ENCODE data around the gene IRF2. TPM values are rescaled to one million over a fixed set of nuclear protein-coding genes. Genes with fewer than 3 reads are reported as not detected.
"Not testable (repeated sequence)": the region's sequence is repeated elsewhere in the genome, so short reads cannot be mapped to it uniquely, and the experiment has no call there.

The IRF2 gene
- total RNA-seq, 2 donors from 2014 or later, result 17.3 to 24.6 TPM

DNA sequence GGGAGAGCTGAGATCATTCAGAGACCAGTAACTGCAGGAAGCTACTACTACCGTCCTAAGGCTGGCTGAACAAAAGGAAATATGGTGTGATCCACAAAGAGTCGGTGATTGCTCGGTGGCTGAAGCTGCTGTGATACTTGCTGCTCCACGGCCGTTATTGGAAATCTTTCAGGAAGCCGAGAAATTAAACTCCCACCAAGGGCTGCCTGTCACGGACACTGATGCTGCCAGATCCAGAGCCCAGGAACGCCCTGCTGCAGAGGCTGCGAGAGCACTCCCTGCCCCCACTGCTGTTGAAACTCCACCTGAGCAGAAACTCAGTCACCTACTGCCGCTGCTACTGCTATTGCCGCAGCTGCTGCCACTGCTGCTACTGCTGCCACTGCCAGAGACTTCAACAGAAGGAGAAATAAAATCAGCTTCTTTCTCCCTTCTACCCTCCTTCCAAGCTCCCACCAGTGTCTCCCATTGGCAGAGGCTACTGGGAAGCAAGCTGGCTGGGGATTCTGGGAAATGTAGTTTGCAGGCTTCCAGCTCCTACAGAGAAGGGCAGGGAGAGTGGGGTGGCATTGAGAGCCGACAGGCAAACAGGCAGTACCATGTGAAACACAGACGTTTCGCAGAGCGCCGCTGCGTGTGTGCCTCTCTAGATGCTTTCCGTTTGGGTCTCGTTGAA is 130.7 kb downstream of the IRF2 start:
- no peaks in the 10 kb centered on the region for H3K27me3 Mint-ChIP-seq (ENCODE audit: insufficient read depth)
- H3K27ac Mint-ChIP-seq, result peak overlapping the region; percentile 90
- H3K4me1 Mint-ChIP-seq, result peaks cover 24% of the 10 kb centered on the region
- Histone ChIP-seq H3K27ac (ENCODE audit: low read depth, low read length) (peak overlapping the region; percentile 45), H3K4me3 (ENCODE audit: low read length) (peak overlapping the region; percentile 91), H3K9me3 (ENCODE audit: control insufficient read depth, low read length) (no peaks in the 10 kb centered on the region), H3K27me3 (ENCODE audit: control insufficient read depth, insufficient read depth, low read length, poor library complexity, severe bottlenecking) (no peaks in the 10 kb centered on the region), H3K9ac (ENCODE audit: extremely low read depth, low read length, poor library complexity, severe bottlenecking) (peak overlapping the region; percentile 48), H3K4me1 (ENCODE audit: control insufficient read depth, insufficient read depth, low read length) (peaks cover 12% of the 10 kb centered on the region), H3K36me3 (ENCODE audit: control insufficient read depth, insufficient read depth, low read length) (no peaks in the 10 kb centered on the region)
- H3K9me3 Mint-ChIP-seq, result no peaks in the 10 kb centered on the region
- peak overlapping the region; percentile 79 for H3K4me3 Mint-ChIP-seq
- WGBS, 2 experiments (ENCODE audit: insufficient coverage in 1 of 2, insufficient read length in 1 of 2), result 11 to 15% methylated on average over 14 to 18 of the region's 19 CpGs
- TF ChIP-seq, protein P1, sequence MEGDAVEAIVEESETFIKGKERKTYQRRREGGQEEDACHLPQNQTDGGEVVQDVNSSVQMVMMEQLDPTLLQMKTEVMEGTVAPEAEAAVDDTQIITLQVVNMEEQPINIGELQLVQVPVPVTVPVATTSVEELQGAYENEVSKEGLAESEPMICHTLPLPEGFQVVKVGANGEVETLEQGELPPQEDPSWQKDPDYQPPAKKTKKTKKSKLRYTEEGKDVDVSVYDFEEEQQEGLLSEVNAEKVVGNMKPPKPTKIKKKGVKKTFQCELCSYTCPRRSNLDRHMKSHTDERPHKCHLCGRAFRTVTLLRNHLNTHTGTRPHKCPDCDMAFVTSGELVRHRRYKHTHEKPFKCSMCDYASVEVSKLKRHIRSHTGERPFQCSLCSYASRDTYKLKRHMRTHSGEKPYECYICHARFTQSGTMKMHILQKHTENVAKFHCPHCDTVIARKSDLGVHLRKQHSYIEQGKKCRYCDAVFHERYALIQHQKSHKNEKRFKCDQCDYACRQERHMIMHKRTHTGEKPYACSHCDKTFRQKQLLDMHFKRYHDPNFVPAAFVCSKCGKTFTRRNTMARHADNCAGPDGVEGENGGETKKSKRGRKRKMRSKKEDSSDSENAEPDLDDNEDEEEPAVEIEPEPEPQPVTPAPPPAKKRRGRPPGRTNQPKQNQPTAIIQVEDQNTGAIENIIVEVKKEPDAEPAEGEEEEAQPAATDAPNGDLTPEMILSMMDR (conservative IDR thresholded peaks at IDR 0.05), result no peak
- no peaks in the 10 kb centered on the region for H3K36me3 Mint-ChIP-seq (ENCODE audit: low read depth)
- peak; percentile 92 for DNase-seq

DNA sequence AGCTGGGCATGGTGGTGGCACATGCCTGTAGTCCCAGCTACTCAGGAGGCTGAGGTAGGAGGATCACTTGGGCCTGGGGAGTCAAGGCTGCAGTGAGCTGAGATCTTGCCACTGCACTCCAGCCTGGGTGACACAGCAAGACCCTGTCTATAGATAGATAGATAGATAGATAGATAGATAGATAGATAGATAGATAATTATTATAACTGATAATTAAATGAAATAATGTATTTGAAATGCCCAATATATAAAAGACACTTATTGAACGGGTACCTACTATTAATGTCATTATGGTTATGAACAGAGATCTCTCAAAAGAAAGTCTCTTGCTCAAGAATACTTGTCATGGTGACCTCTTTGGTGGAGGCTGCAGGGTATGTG is 131.5 kb downstream of the IRF2 start:
- peak overlapping the region; percentile 91 for H3K4me3 ChIP-seq (ENCODE audit: low read length)
- H3K9me3 Mint-ChIP-seq; H3K36me3 ChIP-seq (ENCODE audit: control insufficient read depth, insufficient read depth, low read length); H3K9ac ChIP-seq (ENCODE audit: extremely low read depth, low read length, poor library complexity, severe bottlenecking); H3K9me3 ChIP-seq (ENCODE audit: control insufficient read depth, low read length); H3K27ac Mint-ChIP-seq; H3K27me3 Mint-ChIP-seq (ENCODE audit: insufficient read depth); H3K4me1 ChIP-seq (ENCODE audit: control insufficient read depth, insufficient read depth, low read length); H3K27me3 ChIP-seq (ENCODE audit: control insufficient read depth, insufficient read depth, low read length, poor library complexity, severe bottlenecking); H3K36me3 Mint-ChIP-seq (ENCODE audit: low read depth); H3K27ac ChIP-seq (ENCODE audit: low read depth, low read length); DNase-seq: not testable (repeated sequence)
- 71 to 92% methylated on average over 1 of the region's 1 CpG for WGBS, 2 experiments (ENCODE audit: insufficient coverage in 1 of 2, insufficient read length in 1 of 2)
- peak overlapping the region; percentile 79 for H3K4me3 Mint-ChIP-seq
- H3K4me1 Mint-ChIP-seq, result peaks cover 16% of the 10 kb centered on the region

DNA sequence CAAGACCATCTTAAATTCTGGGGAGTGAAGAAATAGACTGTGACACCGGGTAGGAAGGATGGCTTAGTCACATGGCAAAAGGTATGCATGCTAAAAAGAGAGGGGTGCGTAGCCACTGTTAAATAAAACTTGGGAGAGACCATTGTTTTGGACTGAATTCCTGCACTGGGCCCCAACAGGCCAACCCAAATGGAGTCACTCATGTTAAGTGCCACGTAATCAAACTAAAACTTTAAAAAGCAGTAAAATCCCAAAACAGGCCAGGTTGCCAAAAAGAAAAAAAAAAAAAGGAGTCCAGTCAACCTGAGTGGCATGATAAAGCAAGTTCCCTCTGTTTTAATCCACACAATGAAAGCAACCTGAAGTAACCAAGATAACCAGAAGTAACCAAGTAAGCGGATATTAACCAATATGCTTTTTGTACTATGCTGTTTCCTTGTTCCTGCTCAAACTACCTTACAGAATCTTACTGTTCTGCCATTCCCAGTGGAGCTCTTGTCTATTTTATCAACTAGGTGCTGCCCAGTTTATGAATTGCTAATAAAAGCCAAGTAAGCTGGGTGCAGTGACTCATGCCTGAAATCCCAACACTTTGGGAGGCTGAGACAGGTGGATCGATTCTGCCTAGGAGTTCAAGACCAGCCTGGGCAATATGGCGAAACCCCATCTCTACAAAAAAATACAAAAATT is 132.0 kb downstream of the IRF2 start:
- peaks cover 10% of the 10 kb centered on the region for H3K4me1 Mint-ChIP-seq

DNA sequence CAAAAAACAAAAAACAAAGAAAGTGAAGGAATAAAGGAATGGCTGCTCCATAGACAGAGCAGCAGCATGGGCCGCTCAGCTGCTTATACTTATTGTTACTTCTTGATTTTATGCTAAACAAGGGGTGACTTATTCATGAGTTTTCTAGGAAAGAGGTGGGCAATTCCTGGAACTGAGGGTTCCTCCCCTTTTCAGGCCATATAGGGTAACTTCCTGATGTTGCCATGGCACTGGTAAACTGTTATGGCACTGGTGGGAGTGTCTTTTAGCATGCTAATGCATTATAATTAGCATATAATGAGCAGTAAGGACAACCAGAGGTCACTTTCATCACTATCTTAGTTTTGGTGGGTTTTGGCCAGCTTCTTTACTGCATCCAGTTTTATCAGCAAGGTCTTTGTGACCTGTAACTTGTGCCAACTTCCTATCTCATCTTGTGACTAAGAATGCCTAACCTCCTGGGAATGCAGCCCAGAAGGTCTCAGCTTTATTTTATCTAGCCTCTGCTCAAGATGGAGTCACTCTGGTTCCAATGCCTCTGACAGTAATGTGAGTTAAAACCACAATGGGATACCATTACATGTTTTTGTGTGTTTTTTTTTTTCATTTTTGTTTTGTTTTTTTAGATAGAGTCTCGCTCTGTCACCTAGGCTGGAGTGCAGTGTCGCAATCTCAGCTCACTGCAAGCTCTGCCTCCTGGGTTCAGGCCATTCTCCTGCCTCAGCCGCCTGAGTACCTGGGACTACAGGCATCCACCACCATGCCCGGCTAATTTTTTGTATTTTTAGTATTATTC is 134.8 kb downstream of the IRF2 start:
- not testable (repeated sequence) for H3K4me3 Mint-ChIP-seq; H3K4me3 ChIP-seq (ENCODE audit: low read length); H3K9me3 Mint-ChIP-seq; H3K4me1 Mint-ChIP-seq; H3K27me3 Mint-ChIP-seq (ENCODE audit: insufficient read depth); H3K27me3 ChIP-seq (ENCODE audit: control insufficient read depth, insufficient read depth, low read length, poor library complexity, severe bottlenecking); DNase-seq; H3K9ac ChIP-seq (ENCODE audit: extremely low read depth, low read length, poor library complexity, severe bottlenecking); H3K27ac ChIP-seq (ENCODE audit: low read depth, low read length); H3K27ac Mint-ChIP-seq; H3K36me3 ChIP-seq (ENCODE audit: control insufficient read depth, insufficient read depth, low read length); H3K4me1 ChIP-seq (ENCODE audit: control insufficient read depth, insufficient read depth, low read length); H3K9me3 ChIP-seq (ENCODE audit: control insufficient read depth, low read length); H3K36me3 Mint-ChIP-seq (ENCODE audit: low read depth)
- 90 to 100% methylated on average over 4 to 5 of the region's 5 CpGs for WGBS, 2 experiments (ENCODE audit: insufficient coverage in 1 of 2, insufficient read length in 1 of 2)

More for the DNA sequence above, 132.0 kb downstream of the IRF2 start:
- WGBS, 2 experiments (ENCODE audit: insufficient coverage in 1 of 2, insufficient read length in 1 of 2), result 91 to 94% methylated on average over 6 of the region's 6 CpGs
- Histone ChIP-seq H3K4me1 (ENCODE audit: control insufficient read depth, insufficient read depth, low read length) (peaks cover 3% of the 10 kb centered on the region), H3K36me3 (ENCODE audit: control insufficient read depth, insufficient read depth, low read length) (no peaks in the 10 kb centered on the region), H3K4me3 (ENCODE audit: low read length) (no peak overlapping the region), H3K27ac (ENCODE audit: low read depth, low read length) (no peak overlapping the region), H3K27me3 (ENCODE audit: control insufficient read depth, insufficient read depth, low read length, poor library complexity, severe bottlenecking) (no peaks in the 10 kb centered on the region), H3K9me3 (ENCODE audit: control insufficient read depth, low read length) (no peaks in the 10 kb centered on the region), H3K9ac (ENCODE audit: extremely low read depth, low read length, poor library complexity, severe bottlenecking) (no peak overlapping the region)
- no peak for DNase-seq
- H3K4me3 Mint-ChIP-seq, result no peak overlapping the region
- no peaks in the 10 kb centered on the region for H3K27me3 Mint-ChIP-seq (ENCODE audit: insufficient read depth)
- H3K9me3 Mint-ChIP-seq, result no peaks in the 10 kb centered on the region
- H3K36me3 Mint-ChIP-seq (ENCODE audit: low read depth), result no peaks in the 10 kb centered on the region
- no peak overlapping the region for H3K27ac Mint-ChIP-seq
- TF ChIP-seq, protein P1 (conservative IDR thresholded peaks at IDR 0.05), result no peak

All from endodermal cell (in vitro differentiated cells).